Measurements from ENCODE around the gene SORCS2.

Gene SORCS2

GRCh38 chr4:7786040-7786439, 593.7 kb downstream of the SORCS2 start:
- H3K4me3 ChIP-seq (ENCODE audit: control insufficient read depth, low read depth, low read length), result no peak overlapping the region
- no peak for TF ChIP-seq CTCF (IDR thresholded peaks at IDR 0.05; ENCODE audit: control insufficient read depth, insufficient read depth, low read depth, low read length, missing control alignments)
- DNase-seq (ENCODE audit: low read depth), result no peak

GRCh38 chr4:7786517-7786916, 594.2 kb downstream of the SORCS2 start:
- TF ChIP-seq CTCF (IDR thresholded peaks at IDR 0.05; ENCODE audit: control insufficient read depth, insufficient read depth, low read depth, low read length, missing control alignments), result no peak
- H3K4me3 ChIP-seq (ENCODE audit: control insufficient read depth, low read depth, low read length), result no peak overlapping the region
- no peak for DNase-seq (ENCODE audit: low read depth)

- no peak for TF ChIP-seq CTCF (IDR thresholded peaks at IDR 0.05; ENCODE audit: control insufficient read depth, insufficient read depth, low read depth, low read length, missing control alignments)
- H3K4me3 ChIP-seq (ENCODE audit: control insufficient read depth, low read depth, low read length), result no peak overlapping the region
- no peak for DNase-seq (ENCODE audit: low read depth)
Measured at GRCh38 chr4:7787067-7787466, 594.7 kb downstream of the SORCS2 start.

GRCh38 chr4:7787681-7788141, 595.4 kb downstream of the SORCS2 start:
- DNase-seq (ENCODE audit: low read depth), result no peak
- no peak overlapping the region for H3K4me3 ChIP-seq (ENCODE audit: control insufficient read depth, low read depth, low read length)
- TF ChIP-seq CTCF (IDR thresholded peaks at IDR 0.05; ENCODE audit: control insufficient read depth, insufficient read depth, low read depth, low read length, missing control alignments), result no peak

- TF ChIP-seq CTCF (IDR thresholded peaks at IDR 0.05; ENCODE audit: control insufficient read depth, insufficient read depth, low read depth, low read length, missing control alignments), result no peak
- no peak overlapping the region for H3K4me3 ChIP-seq (ENCODE audit: control insufficient read depth, low read depth, low read length)
- DNase-seq (ENCODE audit: low read depth), result no peak
Measured at GRCh38 chr4:7788193-7788592, 595.9 kb downstream of the SORCS2 start.

GRCh38 chr4:7788694-7789425, 596.5 kb downstream of the SORCS2 start:
- TF ChIP-seq CTCF (IDR thresholded peaks at IDR 0.05; ENCODE audit: control insufficient read depth, insufficient read depth, low read depth, low read length, missing control alignments), result no peak
- no peak for DNase-seq (ENCODE audit: low read depth)

More at GRCh38 chr4:7788694-7789425, 596.5 kb downstream of the SORCS2 start:
- H3K4me3 ChIP-seq (ENCODE audit: control insufficient read depth, low read depth, low read length), result no peak overlapping the region
